ENCODE measurements around the gene DGKI. TPM values are rescaled to one million over a fixed set of nuclear protein-coding genes. Genes with fewer than 3 reads are reported as not detected.

Gene DGKI
- total RNA-seq, 1 donor: 4.7 TPM

- no peak overlapping the region for H3K4me3 ChIP-seq (ENCODE audit: low read depth, low read length)
- TF ChIP-seq CTCF (IDR thresholded peaks at IDR 0.05; ENCODE audit: insufficient read depth, low read length): peak; percentile 37
- peak; percentile 86 for DNase-seq (ENCODE audit: low read depth)
Measured at GRCh38 chr7:137606061-137606674, 240.6 kb downstream of the DGKI start.

GRCh38 chr7:137603043-137603442 is 243.7 kb downstream of the DGKI start:
- no peak overlapping the region for H3K4me3 ChIP-seq (ENCODE audit: low read depth, low read length)
- TF ChIP-seq CTCF (IDR thresholded peaks at IDR 0.05; ENCODE audit: insufficient read depth, low read length): no peak
- no peak for DNase-seq (ENCODE audit: low read depth)

- no peak for DNase-seq (ENCODE audit: low read depth)
- no peak overlapping the region for H3K4me3 ChIP-seq (ENCODE audit: low read depth, low read length)
- no peak for TF ChIP-seq CTCF (IDR thresholded peaks at IDR 0.05; ENCODE audit: insufficient read depth, low read length)
Measured at GRCh38 chr7:137601642-137602041, 245.1 kb downstream of the DGKI start.

- H3K4me3 ChIP-seq (ENCODE audit: low read depth, low read length): no peak overlapping the region
- TF ChIP-seq CTCF (IDR thresholded peaks at IDR 0.05; ENCODE audit: insufficient read depth, low read length): no peak
- DNase-seq (ENCODE audit: low read depth): no peak
Measured at GRCh38 chr7:137597856-137598255, 248.9 kb downstream of the DGKI start.

GRCh38 chr7:137593115-137593711 is 253.6 kb downstream of the DGKI start:
- TF ChIP-seq CTCF (IDR thresholded peaks at IDR 0.05; ENCODE audit: insufficient read depth, low read length): no peak
- DNase-seq (ENCODE audit: low read depth): no peak
- no peak overlapping the region for H3K4me3 ChIP-seq (ENCODE audit: low read depth, low read length)

GRCh38 chr7:137592232-137592896 is 254.4 kb downstream of the DGKI start:
- DNase-seq (ENCODE audit: low read depth): peak; percentile 86
- no peak overlapping the region for H3K4me3 ChIP-seq (ENCODE audit: low read depth, low read length)
- peak; percentile 90 for TF ChIP-seq CTCF (IDR thresholded peaks at IDR 0.05; ENCODE audit: insufficient read depth, low read length)

Data from fibroblast of the aortic adventitia (primary cell).